Duodenal mucosa (tissue), 2 donors: ENCODE results near the gene FIBIN.

Experiments
- H3K27ac ChIP-seq: one replicate; pipeline ENCODE4 v1.7.0; 2013; ENCODE audit warnings: low read depth, low read length
- H3K27me3 ChIP-seq, 2 donors: one replicate each; pipeline ENCODE4 v1.7.0; 2013; ENCODE audit warnings: low read length in 2 of 2, control low read depth in 1 of 2; ENCODE audit not compliant: insufficient read depth in 2 of 2, control insufficient read depth in 1 of 2
- H3K36me3 ChIP-seq, 2 donors: one replicate each; pipeline ENCODE4 v1.7.0; 2013; ENCODE audit warnings: low read length in 2 of 2, control low read depth in 1 of 2; ENCODE audit not compliant: insufficient read depth in 2 of 2, control insufficient read depth in 1 of 2
- H3K4me1 ChIP-seq, 2 donors: one replicate each; pipeline ENCODE4 v1.7.0; 2013; ENCODE audit warnings: low read length in 2 of 2, control low read depth in 1 of 2; ENCODE audit not compliant: insufficient read depth in 2 of 2, control insufficient read depth in 1 of 2
- H3K4me3 ChIP-seq, 2 donors: one replicate each; pipeline ENCODE4 v1.7.0; 2013; ENCODE audit warnings: low read length in 2 of 2, low read depth in 1 of 2
- H3K9ac ChIP-seq, 2 donors: one replicate each; pipeline ENCODE4 v1.7.0; 2013; ENCODE audit warnings: low read length in 2 of 2, low read depth in 1 of 2
- H3K9me3 ChIP-seq, 2 donors: one replicate each; pipeline ENCODE4 v1.7.0; 2013; ENCODE audit warnings: low read length in 2 of 2, control low read depth in 1 of 2; ENCODE audit not compliant: control insufficient read depth in 1 of 2

FIBIN gene

GRCh38 chr11:26993965-26994457, at the start of gene FIBIN:
TSS of gene FIBIN (plus strand) at chr11:26994112. CDS start at chr11:26994527, 415 bp downstream.
- Histone ChIP-seq H3K27ac (peak within 1 kb of the TSS; percentile 62), H3K9me3 (no peaks in the 10 kb centered on the region), H3K36me3 (no peaks in the 10 kb centered on the region), H3K27me3 (no peaks in the 10 kb centered on the region), H3K4me1 (no peaks in the 10 kb centered on the region), H3K9ac (peak within 1 kb of the TSS in 1 of 2 donors; percentile 9), H3K4me3 (peak within 1 kb of the TSS; percentile 52 to 58)

- H3K4me3 ChIP-seq = no peak overlapping the region
- no peak overlapping the region for H3K9ac ChIP-seq
- no peaks in the 10 kb centered on the region for H3K9me3 ChIP-seq
- H3K4me1 ChIP-seq = no peaks in the 10 kb centered on the region
- no peak overlapping the region for H3K27ac ChIP-seq
- no peaks in the 10 kb centered on the region for H3K27me3 ChIP-seq
- no peaks in the 10 kb centered on the region for H3K36me3 ChIP-seq
Observed at GRCh38 chr11:26944866-26945664, 48.8 kb upstream of the FIBIN start.

GRCh38 chr11:26946257-26946716, 47.6 kb upstream of the FIBIN start:
- Histone ChIP-seq H3K27ac (no peak overlapping the region), H3K4me1 (no peaks in the 10 kb centered on the region), H3K4me3 (no peak overlapping the region), H3K9ac (no peak overlapping the region), H3K9me3 (no peaks in the 10 kb centered on the region), H3K27me3 (no peaks in the 10 kb centered on the region), H3K36me3 (no peaks in the 10 kb centered on the region)

- no peaks in the 10 kb centered on the region for H3K4me1 ChIP-seq
- no peaks in the 10 kb centered on the region for H3K27me3 ChIP-seq
- H3K9ac ChIP-seq = no peak overlapping the region
- no peak overlapping the region for H3K4me3 ChIP-seq
- no peaks in the 10 kb centered on the region for H3K36me3 ChIP-seq
- no peaks in the 10 kb centered on the region for H3K9me3 ChIP-seq
- H3K27ac ChIP-seq = no peak overlapping the region
Observed at GRCh38 chr11:26947379-26947844, 46.5 kb upstream of the FIBIN start.

GRCh38 chr11:26947904-26948639, 45.8 kb upstream of the FIBIN start:
- H3K9ac ChIP-seq = no peak overlapping the region
- H3K36me3 ChIP-seq = no peaks in the 10 kb centered on the region
- H3K4me3 ChIP-seq = no peak overlapping the region
- H3K4me1 ChIP-seq = no peaks in the 10 kb centered on the region
- H3K9me3 ChIP-seq = no peaks in the 10 kb centered on the region
- no peak overlapping the region for H3K27ac ChIP-seq
- no peaks in the 10 kb centered on the region for H3K27me3 ChIP-seq

- Histone ChIP-seq H3K4me1 (no peaks in the 10 kb centered on the region), H3K4me3 (no peak overlapping the region), H3K9me3 (no peaks in the 10 kb centered on the region), H3K36me3 (no peaks in the 10 kb centered on the region), H3K27me3 (no peaks in the 10 kb centered on the region), H3K9ac (no peak overlapping the region), H3K27ac (no peak overlapping the region)
Observed at GRCh38 chr11:26948881-26949280, 45.0 kb upstream of the FIBIN start.

- H3K27me3 ChIP-seq = no peaks in the 10 kb centered on the region
- H3K27ac ChIP-seq = no peak overlapping the region
- no peak overlapping the region for H3K4me3 ChIP-seq
- H3K9ac ChIP-seq = no peak overlapping the region
- no peaks in the 10 kb centered on the region for H3K4me1 ChIP-seq
- H3K9me3 ChIP-seq = no peaks in the 10 kb centered on the region
- H3K36me3 ChIP-seq = no peaks in the 10 kb centered on the region
Observed at GRCh38 chr11:26949846-26950245, 44.1 kb upstream of the FIBIN start.

GRCh38 chr11:26950260-26950719, 43.6 kb upstream of the FIBIN start:
- Histone ChIP-seq H3K36me3 (no peaks in the 10 kb centered on the region), H3K4me1 (no peaks in the 10 kb centered on the region), H3K4me3 (no peak overlapping the region), H3K27me3 (no peaks in the 10 kb centered on the region), H3K9ac (no peak overlapping the region), H3K9me3 (no peaks in the 10 kb centered on the region), H3K27ac (no peak overlapping the region)

GRCh38 chr11:26951809-26952515, 42.0 kb upstream of the FIBIN start:
- H3K4me1 ChIP-seq = no peaks in the 10 kb centered on the region
- no peak overlapping the region for H3K4me3 ChIP-seq
- no peak overlapping the region for H3K27ac ChIP-seq
- H3K27me3 ChIP-seq = no peaks in the 10 kb centered on the region
- H3K9me3 ChIP-seq = no peaks in the 10 kb centered on the region
- no peaks in the 10 kb centered on the region for H3K36me3 ChIP-seq
- H3K9ac ChIP-seq = no peak overlapping the region
